NCI-H2196 (cell line): ENCODE measurements around the gene EMC8.

ENCODE experiments used
- DNase-seq: peaks from one replicate; lab custom pipeline; 2025; ENCODE audit not compliant: unreplicated experiment; lab: John Stamatoyannopoulos, UW

The EMC8 gene

GRCh38 chr16:85733155-85733838 lies 66.0 kb downstream of the EMC8 start:
- no peak for DNase-seq

- no peak for DNase-seq
Measured at GRCh38 chr16:85731179-85731578, 68.2 kb downstream of the EMC8 start.

GRCh38 chr16:85730186-85730465 lies 69.2 kb downstream of the EMC8 start:
- DNase-seq = no peak

- DNase-seq = no peak
Measured at GRCh38 chr16:85729452-85730185, 69.7 kb downstream of the EMC8 start.

- no peak for DNase-seq
Measured at GRCh38 chr16:85728879-85729278, 70.5 kb downstream of the EMC8 start.
